NOMO-1 treated with DMSO at 0.1 percent for 48 hours (cell line): ENCODE measurements around the gene CBR1.

Experiments
- DNase-seq: peaks from one replicate; lab custom pipeline; 2025; ENCODE audit not compliant: unreplicated experiment; lab: John Stamatoyannopoulos, UW

The CBR1 gene

GRCh38 chr21:36069713-36070583, at the start of gene CBR1:
Gene CBR1, plus strand, starts transcription at chr21:36070024. Its CDS starts 92 bp downstream, at chr21:36070116.
- peak; percentile 87 for DNase-seq

- peak; percentile 38 for DNase-seq
Measured at GRCh38 chr21:36021251-36021837, 48.5 kb upstream of the CBR1 start.

GRCh38 chr21:36022427-36023091, 47.3 kb upstream of the CBR1 start:
- DNase-seq = no peak

GRCh38 chr21:36023092-36023480, 46.7 kb upstream of the CBR1 start:
- DNase-seq = no peak

GRCh38 chr21:36024782-36025181, 45.0 kb upstream of the CBR1 start:
- DNase-seq = no peak

GRCh38 chr21:36027347-36027746, 42.5 kb upstream of the CBR1 start:
- DNase-seq = no peak

GRCh38 chr21:36028127-36029069, 41.4 kb upstream of the CBR1 start:
- DNase-seq = peak; percentile 54

GRCh38 chr21:36029309-36029708, 40.5 kb upstream of the CBR1 start:
- no peak for DNase-seq

GRCh38 chr21:36030581-36031189, 39.1 kb upstream of the CBR1 start:
- no peak for DNase-seq

- DNase-seq = no peak
Measured at GRCh38 chr21:36032647-36033406, 37.0 kb upstream of the CBR1 start.

GRCh38 chr21:36034211-36034913, 35.5 kb upstream of the CBR1 start:
- DNase-seq = no peak

GRCh38 chr21:36035381-36035791, 34.4 kb upstream of the CBR1 start:
- no peak for DNase-seq

GRCh38 chr21:36038701-36039497, 30.9 kb upstream of the CBR1 start:
- no peak for DNase-seq

- DNase-seq = no peak
Measured at GRCh38 chr21:36039861-36040260, 30.0 kb upstream of the CBR1 start.

GRCh38 chr21:36040389-36040788, 29.4 kb upstream of the CBR1 start:
- DNase-seq = no peak

- no peak for DNase-seq
Measured at GRCh38 chr21:36041910-36042309, 27.9 kb upstream of the CBR1 start.

- DNase-seq = no peak
Measured at GRCh38 chr21:36044056-36044455, 25.8 kb upstream of the CBR1 start.

- no peak for DNase-seq
Measured at GRCh38 chr21:36045993-36046392, 23.8 kb upstream of the CBR1 start.
